ENCODE data around the gene GABBR2.
"Not testable (repeated sequence)": the region's sequence is repeated elsewhere in the genome, so short reads cannot be mapped to it uniquely, and the experiment has no call there.

Gene GABBR2

DNA sequence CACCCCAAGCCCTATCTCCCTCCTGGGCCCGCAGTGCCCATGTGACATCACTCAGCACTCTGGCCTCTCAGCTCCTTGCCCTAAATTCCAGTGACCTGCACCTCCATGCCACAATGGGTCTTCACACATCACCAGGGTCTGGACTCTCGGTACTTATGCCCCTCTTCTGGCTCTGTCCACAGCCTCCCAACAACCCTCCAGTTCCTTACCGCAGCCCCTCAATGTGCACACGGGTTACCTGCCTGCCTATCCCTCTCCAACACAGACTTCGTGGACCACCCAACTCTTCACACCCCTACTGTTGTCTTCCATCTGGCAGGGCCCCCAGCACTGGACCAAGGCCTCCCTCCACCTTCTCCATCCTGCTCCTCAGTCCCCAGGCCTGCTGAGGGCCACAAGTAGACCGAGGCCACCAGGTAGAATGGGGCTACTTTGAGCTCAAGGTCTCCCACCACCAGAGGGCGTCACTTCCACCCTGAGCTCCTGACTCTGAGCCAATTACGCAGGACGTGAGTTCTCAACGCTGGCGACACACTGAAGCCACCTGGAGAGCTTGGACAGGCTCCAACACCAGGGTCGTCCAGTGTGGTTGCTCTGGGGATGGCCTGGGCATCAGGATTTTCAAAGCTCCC, 172.1 kb downstream of the GABBR2 start:
- no peak for ATAC-seq

DNA sequence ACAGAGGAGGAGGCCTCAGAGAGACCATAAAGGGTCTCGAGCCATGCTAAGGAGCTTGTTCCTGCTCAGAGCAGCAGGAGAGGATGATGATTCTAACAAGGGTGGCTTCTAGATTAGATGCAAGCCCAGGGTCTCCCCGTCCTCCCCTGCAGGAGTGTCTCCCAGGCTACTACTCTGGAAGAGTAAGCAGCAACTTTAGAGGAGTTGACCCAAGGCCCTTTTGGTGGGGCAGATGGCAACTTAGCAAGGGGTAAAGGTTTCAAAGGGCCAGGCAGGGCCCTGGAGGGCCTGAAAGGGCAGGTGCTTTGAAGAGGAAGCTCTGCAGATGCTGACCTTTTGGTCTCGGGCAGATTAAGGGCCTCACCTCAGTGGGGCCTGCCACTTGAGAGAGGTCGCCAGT, 174.9 kb downstream of the GABBR2 start:
- no peak for ATAC-seq

DNA sequence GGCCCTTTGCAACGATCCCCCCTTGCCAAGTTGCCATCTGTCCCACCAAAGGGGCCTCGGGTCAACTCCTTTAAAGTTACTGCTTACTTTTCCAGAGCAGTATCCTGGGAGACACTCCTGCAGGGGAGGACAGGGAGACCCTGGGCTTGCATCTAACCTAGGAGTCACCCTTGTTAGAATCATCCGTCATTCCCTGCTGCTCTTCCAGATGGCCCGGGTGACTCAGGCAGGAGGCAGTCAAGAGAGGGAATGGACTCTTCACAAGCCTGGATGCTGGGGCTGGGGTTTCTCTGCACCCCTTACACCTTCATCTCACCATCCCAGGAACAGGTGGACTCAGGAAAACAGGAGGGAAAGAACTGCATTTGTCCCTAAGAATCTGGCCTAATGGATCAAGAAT, 175.6 kb downstream of the GABBR2 start:
- ATAC-seq = no peak

DNA sequence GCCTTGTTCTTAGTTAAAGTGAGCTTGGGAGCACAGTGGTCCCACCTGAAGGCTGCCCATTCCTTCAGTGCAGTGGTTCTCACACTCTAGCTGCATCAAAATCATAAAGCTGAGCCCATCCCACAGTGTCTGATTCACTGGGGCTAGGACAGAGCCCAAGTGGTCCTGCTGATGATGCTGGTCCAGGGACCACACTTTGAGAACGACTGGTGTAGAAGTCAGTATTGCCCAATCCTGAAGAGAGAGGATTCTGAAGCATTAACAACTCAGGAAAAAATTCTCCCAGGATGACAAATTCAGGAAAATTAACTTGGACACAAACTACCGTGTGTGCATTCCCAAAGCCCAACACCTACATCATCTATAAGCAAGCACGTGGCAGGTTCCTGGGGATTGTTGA, 176.2 kb downstream of the GABBR2 start:
- ATAC-seq = no peak

DNA sequence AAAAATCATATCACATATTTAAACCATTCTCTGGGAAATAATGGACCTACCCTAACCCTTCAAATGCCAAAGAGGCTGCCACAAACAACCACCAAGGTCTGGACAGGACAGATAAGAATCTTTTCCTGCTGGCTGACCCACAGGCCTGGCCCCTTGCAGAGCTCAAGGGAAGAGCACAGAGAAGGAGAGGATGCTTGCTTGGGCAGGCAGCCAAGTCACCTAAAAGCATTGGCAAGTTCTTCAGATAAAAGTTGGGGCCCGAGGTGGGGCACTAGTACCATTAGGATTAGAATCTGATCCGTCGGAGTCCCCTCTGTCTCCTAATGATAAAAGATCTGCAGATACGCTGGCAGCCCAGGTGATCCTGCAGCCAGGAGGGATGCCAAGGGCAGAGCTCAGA, 176.6 kb downstream of the GABBR2 start:
- ATAC-seq = no peak

DNA sequence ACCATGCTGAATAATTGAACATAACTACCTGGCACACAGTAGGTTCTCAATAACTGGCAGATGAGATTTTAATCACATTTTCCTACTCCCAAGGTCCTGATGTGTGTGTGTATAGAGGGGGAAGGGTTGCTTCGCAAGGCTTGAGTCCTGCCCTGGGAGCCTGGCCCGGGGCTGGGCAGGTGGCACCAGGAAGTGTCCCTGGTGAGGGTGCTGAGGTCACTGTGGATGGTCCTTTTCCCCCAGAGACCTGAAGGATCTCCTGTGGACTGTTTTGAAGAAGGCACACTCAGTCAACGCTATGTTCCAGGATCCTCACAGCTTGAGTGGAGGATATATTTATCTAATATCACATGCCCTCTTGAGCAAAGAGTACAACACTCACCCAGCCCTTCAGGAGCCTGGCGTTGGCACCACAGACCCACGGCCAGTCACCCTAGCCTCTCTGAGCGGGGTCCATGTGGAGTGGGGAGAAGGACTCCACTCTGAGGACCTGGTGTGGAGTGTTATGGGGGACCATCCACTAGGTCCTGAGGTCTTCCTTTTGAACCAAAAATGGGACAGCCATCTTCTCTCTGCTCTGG, 177.8 kb downstream of the GABBR2 start:
- no peak for ATAC-seq

DNA sequence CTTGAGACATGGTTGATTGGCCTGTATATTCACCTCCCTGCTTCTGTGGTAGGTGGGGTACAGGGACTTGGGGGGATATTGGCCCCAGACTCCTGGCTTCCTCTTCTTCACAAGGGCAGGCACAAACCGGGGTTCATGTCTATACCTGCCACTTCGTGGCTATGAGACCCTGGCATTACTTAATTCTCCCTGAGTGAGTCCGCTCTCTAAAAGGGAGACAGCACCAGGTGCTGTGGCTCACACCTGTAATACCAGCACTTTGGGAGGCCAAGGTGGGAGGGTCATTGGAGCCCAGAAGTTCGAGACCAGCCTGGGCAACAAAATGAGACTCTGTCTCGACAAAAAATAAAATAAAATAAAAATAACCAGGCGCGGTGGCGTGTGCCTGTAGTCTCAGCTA, 178.5 kb downstream of the GABBR2 start:
- ATAC-seq = no peak

DNA sequence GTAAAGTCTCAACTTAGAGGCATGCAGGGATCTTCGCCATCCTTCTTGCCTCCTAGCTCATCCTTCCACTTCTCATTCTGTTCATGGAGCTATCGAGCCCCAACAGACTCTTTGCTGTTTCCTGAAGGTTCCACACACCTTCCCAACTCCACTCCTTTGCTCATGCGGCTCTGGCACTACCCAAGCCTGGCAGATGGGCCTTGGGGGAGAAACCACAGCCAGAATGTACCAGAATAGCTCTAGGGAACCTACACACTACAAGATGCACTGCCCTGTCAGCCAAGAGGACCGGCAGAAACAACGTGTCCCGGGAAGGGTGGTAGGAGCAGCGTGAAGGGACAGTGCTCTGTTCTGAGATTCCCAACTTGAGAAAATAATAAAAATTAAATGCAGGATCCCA, 178.9 kb downstream of the GABBR2 start:
- ATAC-seq = no peak

DNA sequence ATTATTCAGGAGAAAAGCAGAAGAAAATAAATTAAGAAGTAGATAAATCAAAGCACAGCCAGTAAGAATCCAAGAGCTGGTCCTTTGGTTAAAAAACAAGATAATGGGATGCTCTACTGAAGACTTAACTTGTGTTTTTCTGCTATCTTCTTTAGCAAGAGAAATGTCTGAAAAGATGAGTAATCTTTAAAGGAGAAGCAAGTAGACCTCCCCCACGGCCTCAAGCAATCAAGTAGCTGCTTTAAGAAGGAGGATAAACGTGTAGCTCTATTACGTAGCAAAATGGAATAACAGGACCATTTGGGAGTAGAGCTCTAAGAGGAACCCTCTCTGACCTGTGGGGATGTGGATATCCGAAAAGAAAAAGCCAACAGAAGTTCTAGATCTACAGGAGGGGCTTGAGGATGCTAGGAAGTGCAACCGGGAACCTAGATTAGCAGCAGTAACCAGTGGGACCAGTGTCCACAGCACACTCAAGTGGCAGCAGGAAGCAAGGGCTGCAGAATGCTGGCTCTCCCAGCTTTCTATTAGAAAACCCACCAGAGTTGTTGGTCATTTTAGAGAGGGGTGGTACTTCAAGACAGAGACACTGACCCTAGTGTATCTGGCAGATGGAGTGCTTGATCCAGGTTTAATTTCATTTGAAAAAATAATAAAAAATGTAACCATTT, 185.4 kb downstream of the GABBR2 start:
- ATAC-seq = no peak

DNA sequence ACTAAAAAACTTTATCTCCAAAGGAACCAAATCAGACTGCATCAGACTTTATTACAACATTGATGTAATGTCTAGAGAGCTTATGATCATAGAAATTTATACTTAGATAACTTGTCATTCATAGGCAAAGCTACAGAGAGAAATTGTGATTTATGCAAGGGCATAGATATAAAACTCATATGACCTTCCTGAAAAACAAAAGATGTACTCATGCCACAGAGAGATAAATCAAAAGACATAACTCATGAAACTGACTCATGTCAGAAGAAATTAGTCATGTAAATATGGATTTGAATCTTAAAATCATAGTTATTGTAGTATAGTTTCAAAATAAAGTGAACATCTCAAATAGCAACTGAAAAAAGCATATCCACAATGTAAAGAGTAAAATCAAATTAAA, 186.2 kb downstream of the GABBR2 start:
- no peak for ATAC-seq

DNA sequence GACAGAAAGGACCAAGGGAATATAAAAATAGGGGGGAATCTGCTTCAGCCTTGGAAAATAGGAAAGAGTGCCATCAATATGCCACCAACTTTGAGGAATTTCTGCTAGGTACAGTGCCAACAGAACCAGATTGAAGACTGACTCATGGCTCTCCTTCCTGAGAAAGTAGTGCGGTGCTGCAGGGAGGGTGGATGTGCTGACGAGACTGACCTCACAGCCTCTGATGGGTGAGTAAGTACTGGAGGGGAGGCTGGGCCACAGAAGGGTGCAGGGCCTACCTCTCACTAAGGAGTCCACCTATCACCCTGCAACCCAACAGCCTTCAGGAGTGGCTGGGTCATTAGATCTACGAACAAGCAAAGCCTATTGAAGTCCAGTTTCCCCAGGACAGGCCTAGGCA, 187.6 kb downstream of the GABBR2 start:
- no peak for ATAC-seq

DNA sequence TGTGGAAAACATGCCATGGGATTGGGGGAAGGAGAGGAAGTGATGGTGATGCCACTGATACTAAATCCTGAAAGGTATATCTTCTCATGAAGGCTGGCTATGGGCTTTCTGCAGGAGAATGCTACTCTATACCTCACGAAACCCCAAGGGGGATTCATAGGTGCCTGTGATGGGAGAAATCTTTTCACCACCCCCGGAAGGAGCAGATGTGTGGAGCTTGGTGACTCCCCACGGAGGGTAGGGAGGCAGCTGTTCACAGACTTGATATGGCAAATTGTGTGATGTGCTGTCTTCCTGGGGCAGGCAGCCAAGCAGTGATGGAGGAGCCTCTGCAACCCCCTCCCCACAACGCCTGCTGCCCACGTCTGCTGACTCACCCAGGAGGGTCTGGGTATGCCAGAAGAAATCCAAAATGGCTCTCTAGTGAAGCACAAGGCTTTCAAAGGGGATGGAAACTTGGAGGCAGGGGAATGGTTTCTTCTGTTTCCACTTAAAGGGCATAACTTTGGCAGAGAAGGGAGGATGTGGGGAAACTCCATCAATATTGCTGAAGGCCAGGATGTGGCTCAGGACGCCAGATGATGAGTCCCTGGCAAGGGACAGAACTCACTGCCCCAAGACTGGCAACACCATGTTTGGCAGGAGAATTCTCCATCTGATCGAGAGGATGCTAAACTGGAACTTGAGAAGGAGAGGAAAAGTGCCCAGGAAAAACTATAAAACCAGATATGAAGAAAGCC, 188.3 kb downstream of the GABBR2 start:
- ATAC-seq = no peak

DNA sequence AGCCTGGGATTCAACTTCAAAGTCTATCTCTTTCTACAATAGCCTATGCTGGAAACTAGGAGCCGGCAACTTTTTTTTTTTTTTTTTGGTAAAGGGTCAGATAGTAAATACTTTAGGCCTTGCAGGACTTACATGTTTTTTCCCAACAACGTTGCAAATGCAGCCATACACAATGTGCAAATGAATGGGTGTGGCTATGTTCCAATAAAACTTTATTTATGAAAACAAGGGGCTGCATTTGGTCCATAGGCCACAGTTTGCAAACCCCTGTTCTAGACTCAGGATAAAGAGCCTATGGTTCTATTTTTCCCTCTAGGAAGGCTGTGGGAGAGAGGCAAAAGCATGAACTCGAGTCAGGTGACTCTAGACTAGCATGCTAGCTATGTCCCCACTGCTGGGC, 189.1 kb downstream of the GABBR2 start:
- no peak for ATAC-seq

DNA sequence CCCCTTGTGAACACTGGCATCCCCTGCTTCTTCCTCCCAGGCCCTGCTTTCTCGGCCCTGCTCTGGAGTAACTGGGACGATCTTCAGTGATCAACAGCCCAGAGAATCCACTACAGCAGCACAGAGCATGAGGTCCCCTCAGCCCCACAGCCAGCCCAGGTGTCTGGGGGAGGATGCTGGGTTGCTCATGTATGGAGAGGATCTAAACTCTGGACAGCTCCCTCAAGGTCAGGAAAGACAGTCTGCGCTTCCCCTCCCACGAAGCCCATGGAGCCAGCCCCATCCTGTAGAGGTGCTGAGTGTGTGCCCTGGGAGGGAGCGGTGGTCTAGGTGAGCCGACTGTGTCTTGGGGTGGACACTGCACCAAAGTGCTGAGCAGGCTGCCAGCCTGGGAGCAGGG, 190.2 kb downstream of the GABBR2 start:
- no peak for ATAC-seq

DNA sequence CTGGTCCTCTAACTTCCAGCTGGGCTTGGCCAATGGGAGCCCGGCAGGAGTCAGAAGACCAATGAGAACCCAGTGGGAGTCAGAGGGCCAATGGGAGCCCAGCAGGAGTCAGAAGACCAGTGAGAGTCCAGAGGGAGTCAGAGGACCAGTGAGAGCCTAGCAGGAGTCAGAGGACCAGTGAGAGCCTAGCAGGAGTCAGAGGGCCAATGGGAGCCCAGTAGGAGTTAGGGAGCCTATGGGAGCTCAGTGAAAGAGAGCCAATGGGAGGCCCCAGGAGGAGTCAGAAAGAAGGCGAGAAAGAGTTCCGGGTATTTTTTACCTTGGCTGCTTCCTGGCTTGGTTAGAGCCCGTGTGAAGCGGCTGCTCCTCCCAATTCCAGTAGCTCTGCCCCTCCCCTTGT, 191.0 kb downstream of the GABBR2 start:
- ATAC-seq = no peak

DNA sequence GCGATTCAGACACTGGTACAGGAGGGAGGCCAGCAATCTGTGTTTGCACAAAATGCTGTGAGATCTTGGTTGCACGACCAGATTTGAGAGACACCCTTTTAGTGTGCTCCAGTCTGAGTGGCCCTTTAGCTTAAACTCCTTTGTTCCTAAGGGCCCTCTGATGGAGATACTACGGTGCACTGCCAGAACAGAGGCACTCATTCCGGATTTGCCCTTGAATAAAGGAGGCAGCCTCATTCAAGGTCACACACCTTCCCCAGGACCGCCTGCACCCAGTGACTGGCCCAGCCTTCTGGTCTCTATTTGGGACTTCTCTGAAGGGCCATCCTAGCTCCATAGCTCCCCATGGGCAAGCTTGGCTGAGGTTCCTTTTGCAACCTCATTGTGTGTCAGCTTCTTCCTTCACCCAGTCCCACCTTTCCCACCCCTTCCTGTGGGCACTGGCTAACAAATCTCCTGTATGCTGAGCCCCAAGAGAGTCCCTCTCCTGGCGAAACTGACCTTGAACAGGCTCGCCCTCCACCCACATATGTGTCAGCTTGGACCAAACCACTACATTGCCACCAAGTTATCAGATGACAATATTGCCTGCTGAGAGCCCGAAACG, 191.7 kb downstream of the GABBR2 start:
- no peak for ATAC-seq

DNA sequence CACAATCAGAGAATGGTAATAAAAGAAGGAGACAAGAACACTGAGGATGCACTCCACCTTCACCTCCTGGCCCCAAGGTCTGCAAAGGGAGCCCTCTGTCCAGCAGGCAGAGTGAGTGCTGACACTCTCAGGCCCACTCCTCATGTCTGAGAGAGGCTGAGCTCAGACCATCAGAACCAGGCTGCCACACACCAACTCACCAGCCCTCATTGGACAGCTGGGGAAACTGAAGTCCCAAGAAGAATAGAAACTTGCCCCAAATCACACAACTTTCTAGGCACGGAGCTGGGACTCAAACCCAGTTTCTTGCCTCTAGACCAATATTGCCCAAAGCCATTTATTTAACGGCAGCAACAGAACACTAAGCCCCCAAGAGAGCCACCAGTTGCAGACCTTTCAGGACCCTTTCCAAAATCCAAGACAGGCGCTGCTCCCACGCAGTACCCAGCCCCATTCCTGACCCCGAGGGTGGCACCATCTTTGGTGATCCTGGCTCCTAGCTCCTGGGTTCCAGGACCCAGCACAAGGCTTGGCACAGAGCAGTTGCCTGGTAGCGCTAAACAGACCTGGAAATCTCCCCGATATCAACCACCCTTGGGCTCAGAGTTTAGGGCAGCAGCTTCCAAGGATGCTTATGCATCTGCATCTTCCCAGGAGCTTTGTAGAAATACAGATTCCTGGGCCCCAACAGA, 192.4 kb downstream of the GABBR2 start:
- no peak for ATAC-seq

DNA sequence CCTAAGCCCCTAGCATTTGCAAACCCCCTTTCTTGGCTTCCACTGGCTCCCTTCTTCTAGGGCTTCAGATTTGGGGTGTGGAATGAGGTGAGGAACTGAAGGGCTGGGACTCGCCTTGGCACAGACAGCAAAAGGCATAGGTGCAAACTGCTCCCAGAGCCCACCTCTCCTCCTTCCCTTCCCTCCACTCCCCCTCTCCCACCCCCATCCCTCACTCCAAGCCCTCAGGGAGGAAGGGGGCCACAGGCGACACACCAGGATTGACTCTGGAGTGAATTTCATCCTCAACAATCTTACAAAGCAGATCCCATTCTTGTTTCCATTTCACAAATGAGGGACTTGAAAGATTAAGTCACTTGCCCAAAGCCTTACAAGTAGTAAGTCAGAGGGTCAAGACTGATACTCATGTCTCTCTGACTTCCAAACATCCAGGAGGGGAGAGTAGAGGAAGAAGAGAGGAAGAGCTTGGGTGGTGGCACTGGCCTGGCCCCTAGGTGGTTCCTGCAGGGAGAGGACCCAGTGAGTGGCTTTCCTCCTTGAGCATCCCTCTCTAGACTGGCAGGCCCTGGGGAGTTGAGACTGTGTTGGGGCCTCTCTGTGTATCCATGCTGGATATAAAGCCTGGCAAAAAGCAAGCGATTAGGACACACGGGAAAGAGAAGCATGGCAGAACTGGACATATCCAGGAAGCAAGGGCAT, 193.1 kb downstream of the GABBR2 start:
- no peak for ATAC-seq

DNA sequence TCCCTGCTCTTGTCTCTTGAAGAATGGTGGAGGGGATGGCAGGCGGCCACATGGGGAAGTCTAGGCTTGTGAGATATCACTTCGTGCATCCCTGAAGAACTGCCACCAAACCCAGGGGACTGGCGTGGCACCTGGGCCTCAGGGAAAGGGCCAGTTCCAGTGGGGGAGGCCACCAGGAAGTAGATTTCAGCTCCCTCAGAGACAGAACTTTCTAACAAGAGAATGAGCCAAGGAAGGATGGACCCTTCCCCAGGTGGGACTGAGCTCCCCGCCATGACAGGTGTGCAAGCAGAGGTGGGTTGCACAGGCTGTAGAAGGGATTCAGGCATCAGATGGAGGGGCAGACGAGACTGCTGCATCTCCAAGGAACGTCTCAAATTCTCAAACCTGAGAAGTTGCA, 193.9 kb downstream of the GABBR2 start:
- ATAC-seq = no peak

DNA sequence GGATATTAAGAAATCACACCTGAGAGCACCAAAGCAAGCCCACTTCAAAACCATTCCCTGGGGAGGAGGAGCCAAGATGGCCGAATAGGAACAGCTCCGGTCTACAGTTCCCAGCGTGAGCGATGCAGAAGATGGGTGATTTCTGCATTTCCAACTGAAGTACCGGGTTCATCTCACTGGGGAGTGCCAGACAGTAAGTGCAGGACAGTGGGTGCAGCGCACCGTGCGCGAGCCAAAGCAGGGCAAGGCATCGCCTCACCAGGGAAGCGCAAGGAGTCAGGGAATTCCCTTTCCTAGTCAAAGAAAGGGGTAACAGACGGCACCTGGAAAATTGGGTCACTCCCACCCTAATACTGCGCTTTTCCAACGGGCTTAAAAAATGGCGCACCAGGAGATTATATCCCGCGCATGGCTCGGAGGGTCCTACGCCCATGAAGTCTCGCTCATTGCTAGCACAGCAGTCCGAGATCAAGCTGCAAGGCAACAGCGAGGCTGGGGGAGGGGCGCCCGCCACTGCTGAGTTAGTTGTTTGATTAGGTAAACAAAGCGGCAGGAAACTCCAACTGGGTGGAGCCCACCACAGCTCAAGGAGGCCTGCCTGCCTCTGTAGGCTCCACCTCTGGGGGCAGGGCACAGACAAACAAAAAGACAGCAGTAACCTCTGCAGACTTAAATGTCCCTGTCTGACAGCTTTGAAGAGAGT, 200.4 kb downstream of the GABBR2 start:
- ATAC-seq = not testable (repeated sequence)

DNA sequence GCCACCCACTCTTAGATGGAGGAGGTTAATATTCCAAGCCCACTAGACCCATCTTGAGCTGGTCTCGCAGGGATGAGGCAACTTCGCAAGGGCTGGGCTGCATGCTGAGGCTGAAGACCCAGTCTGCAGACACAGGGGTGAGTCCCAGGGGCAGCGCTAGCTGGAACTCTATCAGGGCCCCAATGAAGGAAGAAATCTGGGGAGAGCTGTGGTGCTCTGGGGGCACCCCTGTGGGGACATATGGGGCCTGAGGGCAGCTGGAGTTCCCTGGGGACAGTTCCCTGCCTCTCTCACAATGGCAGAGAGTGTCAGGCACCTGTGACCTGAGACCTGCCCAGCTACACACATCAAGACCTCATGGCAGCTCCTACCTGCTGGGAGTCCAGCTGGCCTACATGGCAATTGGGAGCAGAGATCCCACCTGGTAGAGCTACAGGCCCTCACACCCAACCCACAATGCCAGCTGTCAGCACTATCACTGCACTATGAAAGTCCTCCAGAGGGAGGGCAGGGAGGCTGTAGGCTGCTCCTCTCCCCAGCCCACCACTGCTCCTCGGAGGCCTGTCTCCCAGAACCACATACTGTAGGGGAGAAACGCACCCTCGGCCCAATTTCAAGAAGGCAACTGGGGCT, 202.2 kb downstream of the GABBR2 start:
- ATAC-seq = no peak
